Activated T-cell treated with anti-CD3 and anti-CD28 coated beads, Interleukin-2, amount 50 U/mL, for 48 hours (primary cell): ENCODE results near the gene BOLL.
"Not testable (repeated sequence)": the region's sequence is repeated elsewhere in the genome, so short reads cannot be mapped to it uniquely, and the experiment has no call there.

Source experiments
- DNase-seq, 2 experiments: peaks; one replicate each; pipeline ENCODE4 v3.0.0-alpha.2; 2020

The BOLL gene

GRCh38 chr2:197784956-197785941, at the start of gene BOLL:
TSS of gene BOLL (minus strand) at chr2:197785319. CDS start at chr2:197781850, 3,469 bp downstream.
- DNase-seq = no peak

- not testable (repeated sequence) for DNase-seq
These were observed 49.7 kb upstream of the BOLL start for GRCh38 chr2:197834771-197835170.

GRCh38 chr2:197828464-197829135, 43.5 kb upstream of the BOLL start:
- DNase-seq = no peak

GRCh38 chr2:197827618-197828017, 42.5 kb upstream of the BOLL start:
- DNase-seq = no peak

- no peak for DNase-seq
These were observed 37.2 kb upstream of the BOLL start for GRCh38 chr2:197822333-197822732.

- DNase-seq = no peak
These were observed 36.6 kb upstream of the BOLL start for GRCh38 chr2:197821550-197822289.

GRCh38 chr2:197814526-197814925, 29.4 kb upstream of the BOLL start:
- no peak for DNase-seq

GRCh38 chr2:197813093-197813787, 28.1 kb upstream of the BOLL start:
- DNase-seq = no peak

- DNase-seq = no peak
These were observed 25.4 kb upstream of the BOLL start for GRCh38 chr2:197810491-197810890.

- no peak for DNase-seq
These were observed 24.9 kb upstream of the BOLL start for GRCh38 chr2:197810016-197810415.

GRCh38 chr2:197809064-197809463, 23.9 kb upstream of the BOLL start:
- DNase-seq = no peak

- no peak for DNase-seq
These were observed 20.9 kb upstream of the BOLL start for GRCh38 chr2:197805715-197806633.

- peak; percentile 59 to 66 for DNase-seq
These were observed 19.9 kb upstream of the BOLL start for GRCh38 chr2:197804758-197805714.

- DNase-seq = peak; percentile 94
These were observed 19.1 kb upstream of the BOLL start, which contains the start of gene PLCL1 for GRCh38 chr2:197804049-197804757. TSS of gene PLCL1 (plus strand) at chr2:197804593.

- DNase-seq = peak in 1 of 2 experiments; percentile 34
These were observed 17.9 kb upstream of the BOLL start for GRCh38 chr2:197803033-197803444.

- DNase-seq = no peak
These were observed 15.9 kb upstream of the BOLL start for GRCh38 chr2:197801033-197801432.

GRCh38 chr2:197800091-197800490, 15.0 kb upstream of the BOLL start:
- DNase-seq = no peak

- no peak for DNase-seq
These were observed 13.9 kb upstream of the BOLL start for GRCh38 chr2:197799068-197799467.

GRCh38 chr2:197798187-197798586, 13.1 kb upstream of the BOLL start:
- no peak for DNase-seq
